Myocyte (in vitro differentiated cells): ENCODE results near the gene ATP1B1. TPM values are rescaled to one million over a fixed set of nuclear protein-coding genes. Genes with fewer than 3 reads are reported as not detected.

Experiments
- DNase-seq: peaks from one replicate; pipeline ENCODE4 v3.0.0-alpha.2; 2012; ENCODE audit warnings: low read depth
- polyA plus RNA-seq: library from polyadenylated mRNA; unstranded; fragments of >200 nt; gene quantifications from one replicate; pipeline ENCODE4 v1.2.1, GENCODE V29; 2012; ENCODE audit warnings: missing spikeins
- total RNA-seq: library from RNA; depleted of rRNA; stranded (reverse); fragments of >200 nt; gene quantifications from 2 replicates; pipeline ENCODE4 v1.2.3, GENCODE V29; 2014

ATP1B1 gene
- total RNA-seq: 25.7 and 63.9 TPM in 2 replicates
- 31.2 TPM for polyA plus RNA-seq

GRCh38 chr1:169106095-169106920 lies at the start of gene ATP1B1:
ATP1B1 (plus strand) TSS chr1:169106690; CDS start chr1:169106830, 140 bp downstream.
- DNase-seq: peak; percentile 90

- DNase-seq: no peak
These were observed 47.1 kb upstream of the ATP1B1 start for GRCh38 chr1:169059421-169059820.

- no peak for DNase-seq
These were observed 46.3 kb upstream of the ATP1B1 start for GRCh38 chr1:169060043-169060722.

GRCh38 chr1:169060919-169061639 lies 45.4 kb upstream of the ATP1B1 start:
- DNase-seq: no peak

GRCh38 chr1:169062152-169062551 lies 44.3 kb upstream of the ATP1B1 start:
- no peak for DNase-seq

- DNase-seq: no peak
These were observed 42.4 kb upstream of the ATP1B1 start for GRCh38 chr1:169064103-169064502.

GRCh38 chr1:169070547-169070946 lies 35.9 kb upstream of the ATP1B1 start:
- DNase-seq: no peak

- no peak for DNase-seq
These were observed 35.5 kb upstream of the ATP1B1 start for GRCh38 chr1:169070958-169071357.

GRCh38 chr1:169072945-169073725 lies 33.4 kb upstream of the ATP1B1 start:
- DNase-seq: no peak

GRCh38 chr1:169078163-169078883 lies 28.2 kb upstream of the ATP1B1 start:
- DNase-seq: no peak

- no peak for DNase-seq
These were observed 24.9 kb upstream of the ATP1B1 start for GRCh38 chr1:169081503-169082123.

- DNase-seq: no peak
These were observed 20.6 kb upstream of the ATP1B1 start for GRCh38 chr1:169085911-169086310.

GRCh38 chr1:169086603-169087455 lies 19.7 kb upstream of the ATP1B1 start:
- DNase-seq: no peak

GRCh38 chr1:169087876-169088275 lies 18.6 kb upstream of the ATP1B1 start:
- DNase-seq: no peak

- DNase-seq: no peak
These were observed 16.7 kb upstream of the ATP1B1 start for GRCh38 chr1:169089776-169090175.

GRCh38 chr1:169090308-169090899 lies 16.1 kb upstream of the ATP1B1 start:
- no peak for DNase-seq

GRCh38 chr1:169090900-169091311 lies 15.6 kb upstream of the ATP1B1 start:
- DNase-seq: no peak

GRCh38 chr1:169091480-169091941 lies 15.0 kb upstream of the ATP1B1 start:
- DNase-seq: no peak
